Measurements from ENCODE around the gene PXDN.

Gene PXDN

DNA sequence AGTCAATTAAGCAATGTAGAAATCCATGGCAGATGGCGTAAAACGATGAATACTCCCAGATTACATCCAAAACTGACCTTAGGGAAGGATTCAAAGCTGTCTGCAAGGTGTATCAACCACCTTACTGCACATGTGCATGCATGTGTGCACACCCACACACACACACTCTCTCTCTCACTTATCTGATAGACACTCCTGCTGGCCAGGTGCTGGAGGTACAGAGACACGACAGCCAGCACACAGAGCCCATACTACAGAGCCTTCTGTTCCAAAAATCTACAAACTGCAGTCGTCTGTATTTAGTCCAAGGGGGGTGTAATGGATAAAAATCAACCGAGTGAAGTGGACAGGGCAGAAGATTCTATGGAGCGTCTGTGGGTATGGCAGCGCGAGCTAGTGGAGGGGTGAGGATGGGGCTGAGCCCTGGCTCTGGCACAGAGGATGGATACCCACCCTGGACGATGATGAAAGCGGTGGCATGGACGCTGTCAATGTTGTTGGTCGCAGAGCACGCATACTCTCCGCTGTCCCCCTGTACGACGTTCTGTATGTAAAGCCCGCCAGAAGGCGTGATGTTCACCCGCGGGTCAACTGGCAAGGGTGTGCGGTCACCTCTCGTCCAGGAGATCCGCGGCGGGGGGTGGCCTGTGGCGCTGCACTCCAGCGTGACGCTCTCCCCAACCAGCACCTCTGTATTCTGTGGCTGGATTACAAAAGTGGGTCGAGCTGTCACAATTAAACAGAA is 78.4 kb downstream of the PXDN start:
- no peaks in the 10 kb centered on the region for H3K9me3 ChIP-seq
- no peaks in the 10 kb centered on the region for H3K36me3 ChIP-seq
- H3K27me3 ChIP-seq, result no peaks in the 10 kb centered on the region
- H3K4me3 ChIP-seq (ENCODE audit: low read depth, low read length), result no peak overlapping the region
- TF ChIP-seq, protein P1, sequence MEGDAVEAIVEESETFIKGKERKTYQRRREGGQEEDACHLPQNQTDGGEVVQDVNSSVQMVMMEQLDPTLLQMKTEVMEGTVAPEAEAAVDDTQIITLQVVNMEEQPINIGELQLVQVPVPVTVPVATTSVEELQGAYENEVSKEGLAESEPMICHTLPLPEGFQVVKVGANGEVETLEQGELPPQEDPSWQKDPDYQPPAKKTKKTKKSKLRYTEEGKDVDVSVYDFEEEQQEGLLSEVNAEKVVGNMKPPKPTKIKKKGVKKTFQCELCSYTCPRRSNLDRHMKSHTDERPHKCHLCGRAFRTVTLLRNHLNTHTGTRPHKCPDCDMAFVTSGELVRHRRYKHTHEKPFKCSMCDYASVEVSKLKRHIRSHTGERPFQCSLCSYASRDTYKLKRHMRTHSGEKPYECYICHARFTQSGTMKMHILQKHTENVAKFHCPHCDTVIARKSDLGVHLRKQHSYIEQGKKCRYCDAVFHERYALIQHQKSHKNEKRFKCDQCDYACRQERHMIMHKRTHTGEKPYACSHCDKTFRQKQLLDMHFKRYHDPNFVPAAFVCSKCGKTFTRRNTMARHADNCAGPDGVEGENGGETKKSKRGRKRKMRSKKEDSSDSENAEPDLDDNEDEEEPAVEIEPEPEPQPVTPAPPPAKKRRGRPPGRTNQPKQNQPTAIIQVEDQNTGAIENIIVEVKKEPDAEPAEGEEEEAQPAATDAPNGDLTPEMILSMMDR (IDR thresholded peaks at IDR 0.05; ENCODE audit: low read depth, low read length), result no peak
- no peak for DNase-seq
- no peaks in the 10 kb centered on the region for H3K4me1 ChIP-seq

DNA sequence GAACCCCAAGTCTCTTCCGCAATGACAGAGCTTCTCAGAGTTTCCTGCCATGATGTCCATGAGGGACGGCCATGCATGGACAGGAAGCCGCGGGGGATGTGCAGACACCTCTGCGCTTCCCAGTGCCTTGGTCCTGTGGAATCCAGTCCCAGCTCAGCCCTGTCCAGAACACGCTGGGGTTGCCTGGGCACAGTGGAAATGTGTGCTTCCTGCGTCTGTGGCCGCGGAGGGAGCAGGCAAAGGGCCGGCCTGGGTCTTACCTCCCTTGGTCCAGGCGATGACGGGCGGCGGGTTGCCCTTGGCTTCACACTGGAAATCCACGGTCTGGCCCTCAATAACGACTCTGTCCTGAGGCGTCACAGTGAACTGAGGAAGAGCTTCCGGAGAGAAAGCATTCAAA is 79.6 kb downstream of the PXDN start:
- H3K9me3 ChIP-seq, result no peaks in the 10 kb centered on the region
- H3K4me1 ChIP-seq, result no peaks in the 10 kb centered on the region
- TF ChIP-seq, protein P1 (IDR thresholded peaks at IDR 0.05; ENCODE audit: low read depth, low read length), result no peak
- no peak for DNase-seq
- H3K4me3 ChIP-seq (ENCODE audit: low read depth, low read length), result no peak overlapping the region
- no peaks in the 10 kb centered on the region for H3K36me3 ChIP-seq
- no peaks in the 10 kb centered on the region for H3K27me3 ChIP-seq

DNA sequence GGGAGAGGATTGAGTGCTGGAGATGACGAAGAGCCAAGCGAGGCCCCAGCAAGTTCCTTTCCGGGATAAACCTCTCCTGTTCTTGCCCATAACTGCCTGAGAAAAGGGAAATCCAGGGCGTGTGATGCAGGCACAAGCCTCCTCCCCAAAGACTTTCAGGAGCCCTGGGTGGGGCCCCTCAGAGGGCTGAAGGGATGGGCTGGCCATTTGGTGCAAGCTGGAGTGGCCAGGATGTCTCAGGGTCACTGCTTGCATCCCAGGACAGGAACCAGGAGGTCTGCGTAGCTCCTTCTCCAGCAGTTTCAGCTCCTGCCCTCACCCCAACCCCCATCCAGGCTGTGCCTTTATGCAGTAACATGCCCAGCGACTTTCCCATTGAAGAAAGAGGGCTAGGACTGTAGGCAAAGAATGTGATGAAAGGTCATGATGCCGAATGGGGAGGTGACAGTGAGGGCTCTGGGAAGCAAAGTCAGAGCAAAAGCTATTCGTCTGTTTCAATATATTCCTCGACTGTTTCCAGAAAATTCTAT is 80.2 kb downstream of the PXDN start:
- Histone ChIP-seq H3K4me1 (no peaks in the 10 kb centered on the region), H3K4me3 (ENCODE audit: low read depth, low read length) (no peak overlapping the region), H3K36me3 (no peaks in the 10 kb centered on the region), H3K27me3 (no peaks in the 10 kb centered on the region), H3K9me3 (no peaks in the 10 kb centered on the region)
- DNase-seq, result no peak
- TF ChIP-seq, protein P1 (IDR thresholded peaks at IDR 0.05; ENCODE audit: low read depth, low read length), result no peak

DNA sequence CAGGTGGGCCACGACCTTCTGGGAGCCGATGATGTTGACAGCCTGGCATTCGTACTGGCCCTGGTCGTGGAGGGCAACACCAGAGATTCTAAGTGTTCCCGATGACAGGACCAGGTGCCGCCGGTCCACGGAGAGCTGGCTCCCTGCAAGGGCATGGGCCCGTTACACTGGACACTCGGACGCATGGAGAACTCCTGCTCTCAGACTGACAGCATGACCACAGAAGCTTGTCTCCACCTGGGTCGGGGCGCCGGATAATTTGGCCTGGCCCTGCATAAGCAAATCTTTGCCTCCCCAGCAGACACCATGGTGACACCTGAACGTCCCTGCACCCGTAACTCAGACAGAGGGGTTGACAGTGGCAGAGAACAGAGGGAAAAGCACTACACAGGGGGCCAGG is 80.7 kb downstream of the PXDN start:
- Histone ChIP-seq H3K36me3 (no peaks in the 10 kb centered on the region), H3K4me3 (ENCODE audit: low read depth, low read length) (no peak overlapping the region), H3K9me3 (no peaks in the 10 kb centered on the region), H3K27me3 (no peaks in the 10 kb centered on the region), H3K4me1 (no peaks in the 10 kb centered on the region)
- TF ChIP-seq, protein P1 (IDR thresholded peaks at IDR 0.05; ENCODE audit: low read depth, low read length), result no peak
- DNase-seq, result no peak

DNA sequence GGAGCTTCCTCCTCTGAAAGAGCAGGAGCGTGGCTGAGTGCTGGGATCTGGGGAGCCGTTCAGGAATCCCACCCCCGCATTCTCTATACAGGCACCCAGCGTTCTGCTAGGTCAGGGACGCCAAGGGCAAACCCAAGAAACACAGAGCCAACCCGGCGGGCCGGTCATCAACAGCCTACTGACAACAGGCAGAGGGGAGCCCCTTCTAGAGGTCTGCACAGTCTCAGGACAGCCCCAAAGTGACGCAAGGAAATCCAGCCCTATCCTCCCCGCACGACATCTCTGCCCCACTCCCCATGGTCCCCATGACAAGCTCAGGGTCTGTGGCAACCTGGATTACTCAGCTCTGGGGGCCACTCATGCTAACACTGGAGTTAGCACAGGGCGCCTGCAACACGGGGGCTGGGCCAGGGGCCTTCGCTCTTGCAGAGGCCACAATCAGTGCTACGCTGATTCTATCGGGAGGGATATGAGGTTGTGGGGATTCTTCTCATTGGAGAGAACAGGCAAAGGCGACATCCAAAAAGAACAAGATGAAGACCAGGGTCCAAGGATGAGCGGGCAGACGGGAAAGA is 81.6 kb downstream of the PXDN start:
- no peaks in the 10 kb centered on the region for H3K27me3 ChIP-seq
- H3K36me3 ChIP-seq, result no peaks in the 10 kb centered on the region
- TF ChIP-seq, protein P1 (IDR thresholded peaks at IDR 0.05; ENCODE audit: low read depth, low read length), result no peak
- H3K4me3 ChIP-seq (ENCODE audit: low read depth, low read length), result no peak overlapping the region
- DNase-seq, result no peak
- no peaks in the 10 kb centered on the region for H3K4me1 ChIP-seq
- H3K9me3 ChIP-seq, result no peaks in the 10 kb centered on the region
